B cell (primary cell): ENCODE data around the gene RTN4.

ENCODE experiments used
- EZH2 ChIP-seq: IDR thresholded peaks from 2 replicates; pipeline ENCODE4 v1.6.1; 2012; ENCODE audit warnings: borderline replicate concordance, low read depth, mild to moderate bottlenecking, moderate library complexity, low read length; ENCODE audit not compliant: insufficient read depth, poor library complexity, severe bottlenecking
- TF ChIP-seq, protein P1 (sequence below): fragments of 200-600 bp; IDR thresholded peaks from one replicate; pipeline ENCODE4 v1.8.0; 2022; ENCODE audit warnings: antibody characterized with exemption, mild to moderate bottlenecking

DNA sequence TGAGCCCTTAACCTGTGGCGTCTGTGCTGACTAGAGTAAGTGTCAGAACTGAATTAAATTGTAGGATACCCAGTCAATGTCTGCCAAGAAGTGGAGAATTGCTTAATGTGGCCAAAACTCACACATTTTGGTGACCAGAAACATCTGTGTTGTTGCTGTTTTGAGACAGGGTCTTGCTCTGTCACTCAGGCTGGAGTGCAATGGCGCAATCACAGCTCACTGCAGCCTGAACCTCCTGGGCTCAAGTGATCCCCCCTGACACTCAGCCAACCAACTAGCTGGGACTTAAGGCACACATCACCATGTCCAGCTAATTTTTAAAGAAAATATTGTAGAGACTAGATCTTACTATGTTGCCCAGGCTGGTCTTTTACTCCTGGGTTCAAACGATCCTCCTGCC, 34.4 kb upstream of the RTN4 start:
- TF ChIP-seq, protein P1, sequence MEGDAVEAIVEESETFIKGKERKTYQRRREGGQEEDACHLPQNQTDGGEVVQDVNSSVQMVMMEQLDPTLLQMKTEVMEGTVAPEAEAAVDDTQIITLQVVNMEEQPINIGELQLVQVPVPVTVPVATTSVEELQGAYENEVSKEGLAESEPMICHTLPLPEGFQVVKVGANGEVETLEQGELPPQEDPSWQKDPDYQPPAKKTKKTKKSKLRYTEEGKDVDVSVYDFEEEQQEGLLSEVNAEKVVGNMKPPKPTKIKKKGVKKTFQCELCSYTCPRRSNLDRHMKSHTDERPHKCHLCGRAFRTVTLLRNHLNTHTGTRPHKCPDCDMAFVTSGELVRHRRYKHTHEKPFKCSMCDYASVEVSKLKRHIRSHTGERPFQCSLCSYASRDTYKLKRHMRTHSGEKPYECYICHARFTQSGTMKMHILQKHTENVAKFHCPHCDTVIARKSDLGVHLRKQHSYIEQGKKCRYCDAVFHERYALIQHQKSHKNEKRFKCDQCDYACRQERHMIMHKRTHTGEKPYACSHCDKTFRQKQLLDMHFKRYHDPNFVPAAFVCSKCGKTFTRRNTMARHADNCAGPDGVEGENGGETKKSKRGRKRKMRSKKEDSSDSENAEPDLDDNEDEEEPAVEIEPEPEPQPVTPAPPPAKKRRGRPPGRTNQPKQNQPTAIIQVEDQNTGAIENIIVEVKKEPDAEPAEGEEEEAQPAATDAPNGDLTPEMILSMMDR: no peak
- no peak for TF ChIP-seq EZH2
